Measurements from ENCODE around the gene BDH1. TPM values are rescaled to one million over a fixed set of nuclear protein-coding genes. Genes with fewer than 3 reads are reported as not detected.

The BDH1 gene
- total and polyA plus RNA-seq, 2 of the 13 experiments (the other 11 are each of a cell fraction or from before 2014, with no cell fraction given), result 21.2 to 71.9 TPM

GRCh38 chr3:197533396-197533795, 22.4 kb downstream of the BDH1 start:
- ATAC-seq (peak; percentile 41; the same call in 2 of the 3 replicates), DNase-seq (ENCODE audit: low spot score) (no peak), FAIRE-seq (no peak)
- Histone ChIP-seq H2AFZ (ENCODE audit: low read length) (no peak overlapping the region), H4K20me1 (ENCODE audit: insufficient read depth, low read length) (no peaks in the 10 kb centered on the region), H3K27me3 (ENCODE audit: control insufficient read depth in 1 of 2, insufficient read depth in 2 of 2, low read length in 2 of 2) (no peaks in the 10 kb centered on the region), H3K9ac (ENCODE audit: insufficient read depth, low read depth, low read length) (no peak overlapping the region), H3K27ac (ENCODE audit: extremely low read length, insufficient read depth, low read length) (no peak overlapping the region), H3K4me1 (ENCODE audit: insufficient read depth, low read length) (peaks cover 21% of the 10 kb centered on the region), H3K9me3 (ENCODE audit: low read length) (no peaks in the 10 kb centered on the region), H3K4me3 (replicated peaks in 1 of 3; ENCODE audit: insufficient read depth in 1 of 3, low read depth in 2 of 3, low read length in 3 of 3) (no peak overlapping the region), H3K79me2 (ENCODE audit: insufficient read depth, low read length) (no peaks in the 10 kb centered on the region), H3K36me3 (replicated peaks in 1 of 2; ENCODE audit: control insufficient read depth in 1 of 2, insufficient read depth in 2 of 2, low read length in 2 of 2) (peaks cover 8 to 16% of the 10 kb centered on the region in 2 experiments), H3K4me2 (ENCODE audit: low read depth, low read length) (no peak overlapping the region)
- in situ Hi-C loops (cut with HindIII; ENCODE audit: extremely low pct_ligation_motif_present, low pct_unique_long_range_greater_than_20kb) (no loop called here), intact Hi-C loops (cut with micrococcal nuclease; ENCODE audit: unreplicated experiment) (no loop called here)
- no TSS peak for BruUV-seq (replicated peaks)
- CTCF ChIA-PET (ENCODE audit: low intra/inter-chr PET ratio, low total read pairs), result no interaction called here
- POLR2A ChIA-PET, result interaction anchor here (1.2 kb wide), 1 partner anchor 12 kb away, joined by 3 read pairs; no protein-coding TSS in a partner anchor
- TF ChIP-seq ZNF605 (CRISPR knock-in tag; IDR thresholded peaks at IDR 0.05), result no peak
- TF ChIP-seq ZNF597 (CRISPR knock-in tag; IDR thresholded peaks at IDR 0.05), result no peak
- no peak for TF ChIP-seq ZFP36 (IDR thresholded peaks at IDR 0.05; ENCODE audit: borderline replicate concordance, low read depth, low read length, partially characterized antibody)
- TF ChIP-seq ZFP82 (CRISPR knock-in tag; IDR thresholded peaks at IDR 0.05; ENCODE audit: borderline replicate concordance), result no peak
- TF ChIP-seq, protein P1, sequence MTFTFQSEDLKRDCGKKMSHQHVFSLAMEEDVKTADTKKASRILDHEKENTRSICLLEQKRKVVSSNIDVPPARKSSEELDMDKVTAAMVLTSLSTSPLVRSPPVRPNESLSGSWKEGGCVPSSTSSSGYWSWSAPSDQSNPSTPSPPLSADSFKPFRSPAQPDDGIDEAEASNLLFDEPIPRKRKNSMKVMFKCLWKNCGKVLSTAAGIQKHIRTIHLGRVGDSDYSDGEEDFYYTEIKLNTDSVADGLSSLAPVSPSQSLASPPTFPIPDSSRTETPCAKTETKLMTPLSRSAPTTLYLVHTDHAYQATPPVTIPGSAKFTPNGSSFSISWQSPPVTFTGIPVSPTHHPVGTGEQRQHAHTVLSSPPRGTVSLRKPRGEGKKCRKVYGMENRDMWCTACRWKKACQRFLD (CRISPR knock-in tag; IDR thresholded peaks at IDR 0.05; ENCODE audit: borderline replicate concordance), result no peak
- TF ChIP-seq PPARG (CRISPR knock-in tag; conservative IDR thresholded peaks at IDR 0.05), result no peak
- TF ChIP-seq, protein P2, sequence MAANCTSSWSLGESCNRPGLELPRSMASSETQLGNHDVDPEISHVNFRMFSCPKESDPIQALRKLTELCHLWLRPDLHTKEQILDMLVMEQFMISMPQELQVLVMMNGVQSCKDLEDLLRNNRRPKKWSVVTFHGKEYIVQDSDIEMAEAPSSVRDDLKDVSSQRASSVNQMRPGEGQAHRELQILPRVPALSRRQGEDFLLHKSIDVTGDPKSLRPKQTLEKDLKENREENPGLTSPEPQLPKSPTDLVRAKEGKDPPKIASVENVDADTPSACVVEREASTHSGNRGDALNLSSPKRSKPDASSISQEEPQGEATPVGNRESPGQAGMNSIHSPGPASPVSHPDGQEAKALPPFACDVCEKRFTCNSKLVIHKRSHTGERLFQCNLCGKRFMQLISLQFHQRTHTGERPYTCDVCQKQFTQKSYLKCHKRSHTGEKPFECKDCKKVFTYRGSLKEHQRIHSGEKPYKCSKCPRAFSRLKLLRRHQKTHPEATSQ (CRISPR knock-in tag; IDR thresholded peaks at IDR 0.05; ENCODE audit: borderline replicate concordance), result no peak
- TF ChIP-seq BRF2 (CRISPR knock-in tag; IDR thresholded peaks at IDR 0.05), result no peak
- TF ChIP-seq CEBPG (CRISPR knock-in tag; IDR thresholded peaks at IDR 0.05), result no peak
- TF ChIP-seq, protein P3, sequence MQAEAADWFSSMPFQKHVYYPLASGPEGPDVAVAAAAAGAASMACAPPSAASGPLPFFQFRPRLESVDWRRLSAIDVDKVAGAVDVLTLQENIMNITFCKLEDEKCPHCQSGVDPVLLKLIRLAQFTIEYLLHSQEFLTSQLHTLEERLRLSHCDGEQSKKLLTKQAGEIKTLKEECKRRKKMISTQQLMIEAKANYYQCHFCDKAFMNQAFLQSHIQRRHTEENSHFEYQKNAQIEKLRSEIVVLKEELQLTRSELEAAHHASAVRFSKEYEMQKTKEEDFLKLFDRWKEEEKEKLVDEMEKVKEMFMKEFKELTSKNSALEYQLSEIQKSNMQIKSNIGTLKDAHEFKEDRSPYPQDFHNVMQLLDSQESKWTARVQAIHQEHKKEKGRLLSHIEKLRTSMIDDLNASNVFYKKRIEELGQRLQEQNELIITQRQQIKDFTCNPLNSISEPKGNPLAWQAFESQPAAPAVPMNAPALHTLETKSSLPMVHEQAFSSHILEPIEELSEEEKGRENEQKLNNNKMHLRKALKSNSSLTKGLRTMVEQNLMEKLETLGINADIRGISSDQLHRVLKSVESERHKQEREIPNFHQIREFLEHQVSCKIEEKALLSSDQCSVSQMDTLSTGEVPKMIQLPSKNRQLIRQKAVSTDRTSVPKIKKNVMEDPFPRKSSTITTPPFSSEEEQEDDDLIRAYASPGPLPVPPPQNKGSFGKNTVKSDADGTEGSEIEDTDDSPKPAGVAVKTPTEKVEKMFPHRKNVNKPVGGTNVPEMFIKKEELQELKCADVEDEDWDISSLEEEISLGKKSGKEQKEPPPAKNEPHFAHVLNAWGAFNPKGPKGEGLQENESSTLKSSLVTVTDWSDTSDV (CRISPR knock-in tag; IDR thresholded peaks at IDR 0.05), result no peak
- no peak for TF ChIP-seq ZNF296 (CRISPR knock-in tag; conservative IDR thresholded peaks at IDR 0.05)
- no peak for TF ChIP-seq ZFP41 (CRISPR knock-in tag; IDR thresholded peaks at IDR 0.05; ENCODE audit: borderline replicate concordance)
- TF ChIP-seq ZFAT (CRISPR knock-in tag; conservative IDR thresholded peaks at IDR 0.05), result no peak
- WGBS (ENCODE audit: low lambda C conversion rate), result 96% methylated on average over 10 of the region's 10 CpGs
